CD4-positive, alpha-beta T cell (primary cell): ENCODE results near the gene TREH. TPM values are rescaled to one million over a fixed set of nuclear protein-coding genes. Genes with fewer than 3 reads are reported as not detected.

Source experiments
- ATAC-seq: fragments of 200-7000 bp; cut with Tn5 transposase; one replicate; pipeline ENCODE4 v1.10.0; 2022; ENCODE audit warnings: mild to moderate bottlenecking; ENCODE audit not compliant: poor library complexity
- CTCF ChIA-PET: fragments of 350-600 bp; sonication (Branson Sonifier 250); formaldehyde crosslinking; loops from one replicate; lab custom pipeline; 2021; ENCODE audit warnings: antibody characterized with exemption, inconsistent platforms; lab: Charles Lee
- POLR2A ChIA-PET: fragments of 350-600 bp; sonication (Branson Sonifier 250); formaldehyde crosslinking; loops from one replicate; lab custom pipeline; 2021; ENCODE audit warnings: antibody characterized with exemption, inconsistent platforms; lab: Charles Lee
- DNase-seq, 14 experiments: peaks; one replicate each; pipeline ENCODE4 v3.0.0-alpha.2; 2013 to 2020; ENCODE audit warnings: mixed read lengths in 2 of 14
- H3K27ac ChIP-seq, 2 donors: one replicate each; pipeline versions ENCODE4 v1.5.1 to v1.7.0; 2013; ENCODE audit warnings: low read length in 2 of 2, low read depth in 1 of 2, mild to moderate bottlenecking in 1 of 2
- H3K27me3 ChIP-seq, 2 experiments: 1 replicate in 1 of 2; 2 replicates in 1 of 2; pipeline versions ENCODE4 v1.6.1 to v1.7.0; 2013; ENCODE audit warnings: low read length in 2 of 2, control low read depth in 1 of 2, mild to moderate bottlenecking in 1 of 2, moderate library complexity in 1 of 2; ENCODE audit not compliant: insufficient read depth in 2 of 2, control insufficient read depth in 1 of 2
- H3K36me3 ChIP-seq: one replicate; pipeline ENCODE4 v1.6.1; 2013; ENCODE audit warnings: low read length, control low read depth; ENCODE audit not compliant: insufficient read depth
- H3K4me1 ChIP-seq: one replicate; pipeline ENCODE4 v1.6.1; 2013; ENCODE audit warnings: low read length, control low read depth; ENCODE audit not compliant: insufficient read depth
- H3K4me3 ChIP-seq: one replicate; pipeline ENCODE4 v1.5.1; 2013; ENCODE audit warnings: mild to moderate bottlenecking, low read length, moderate library complexity
- H3K9me3 ChIP-seq, 2 experiments: 1 replicate in 1 of 2; 2 replicates in 1 of 2; pipeline versions ENCODE4 v1.6.1 to v1.7.0; 2013; ENCODE audit warnings: low read length in 2 of 2, mild to moderate bottlenecking in 2 of 2, control low read depth in 1 of 2, moderate library complexity in 1 of 2; ENCODE audit not compliant: control insufficient read depth in 1 of 2, insufficient read depth in 1 of 2
- H3K27ac Mint-ChIP-seq: one replicate; pipeline ENCODE4 v1.8.0; 2020; ENCODE audit warnings: mixed read lengths
- H3K27me3 Mint-ChIP-seq: one replicate; pipeline ENCODE4 v1.8.0; 2021; ENCODE audit warnings: mixed read lengths
- H3K36me3 Mint-ChIP-seq: one replicate; pipeline ENCODE4 v1.8.0; 2021; ENCODE audit warnings: low read depth, mixed read lengths
- H3K4me1 Mint-ChIP-seq: one replicate; pipeline ENCODE4 v1.8.0; 2021; ENCODE audit warnings: low read depth, mixed read lengths
- H3K4me3 Mint-ChIP-seq: one replicate; pipeline ENCODE4 v1.8.0; 2020; ENCODE audit warnings: mild to moderate bottlenecking, mixed read lengths
- H3K9me3 Mint-ChIP-seq: one replicate; pipeline ENCODE4 v1.8.0; 2020; ENCODE audit warnings: mixed read lengths
- intact Hi-C, 2 experiments: fragments of 100-400 bp; cut with DNase I in 1 of 2; cut with micrococcal nuclease in 1 of 2; formaldehyde crosslinking; loops; one replicate each; pipeline versions ENCODE4 v1.15.1 to v1.9.0; 2023 to 2025; cut with DNase I, micrococcal nuclease
- total RNA-seq, 174 experiments: library from RNA in 2 of 174; stranded (reverse) in 2 of 174; gene quantifications; one replicate each; pipeline ENCODE4 v1.2.3 and lab custom pipeline; 2021 to 2026
- TF ChIP-seq, protein P1 (sequence below): fragments of 200-600 bp; IDR thresholded peaks from one replicate; pipeline ENCODE4 v1.8.0; 2022; ENCODE audit warnings: antibody characterized with exemption, mild to moderate bottlenecking

The TREH gene
- total RNA-seq, 2 experiments from 2014 or later: not detected

DNA sequence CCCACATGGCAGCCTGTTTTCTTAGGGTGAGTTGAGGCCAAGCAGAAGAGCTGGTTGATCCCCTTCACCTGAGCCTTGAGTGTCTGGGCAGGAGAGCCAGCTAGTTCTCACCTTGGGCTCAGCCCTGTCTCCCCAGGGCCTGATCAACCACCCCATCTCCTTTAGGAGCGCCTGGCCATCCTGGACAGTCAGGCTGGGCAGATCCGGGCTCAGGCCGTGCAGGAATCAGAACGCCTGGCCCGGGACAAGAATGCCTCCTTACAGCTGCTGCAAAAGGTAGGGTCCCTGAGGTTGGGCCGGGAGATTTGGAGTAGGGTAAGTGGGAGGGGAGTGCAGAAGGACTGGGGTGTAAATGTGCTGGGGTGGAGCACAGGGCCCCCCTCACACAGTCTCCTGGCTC lies 40.7 kb downstream of the TREH start:
- H3K27me3 Mint-ChIP-seq: no peaks in the 10 kb centered on the region
- H3K9me3 ChIP-seq: no peaks in the 10 kb centered on the region
- CTCF ChIA-PET: interaction anchor here (1.2 kb wide), 1 partner anchor 21 kb away, joined by 4 read pairs; no protein-coding TSS in a partner anchor
- H3K36me3 Mint-ChIP-seq: no peaks in the 10 kb centered on the region
- no peak for DNase-seq
- POLR2A ChIA-PET: no interaction called here
- TF ChIP-seq, protein P1, sequence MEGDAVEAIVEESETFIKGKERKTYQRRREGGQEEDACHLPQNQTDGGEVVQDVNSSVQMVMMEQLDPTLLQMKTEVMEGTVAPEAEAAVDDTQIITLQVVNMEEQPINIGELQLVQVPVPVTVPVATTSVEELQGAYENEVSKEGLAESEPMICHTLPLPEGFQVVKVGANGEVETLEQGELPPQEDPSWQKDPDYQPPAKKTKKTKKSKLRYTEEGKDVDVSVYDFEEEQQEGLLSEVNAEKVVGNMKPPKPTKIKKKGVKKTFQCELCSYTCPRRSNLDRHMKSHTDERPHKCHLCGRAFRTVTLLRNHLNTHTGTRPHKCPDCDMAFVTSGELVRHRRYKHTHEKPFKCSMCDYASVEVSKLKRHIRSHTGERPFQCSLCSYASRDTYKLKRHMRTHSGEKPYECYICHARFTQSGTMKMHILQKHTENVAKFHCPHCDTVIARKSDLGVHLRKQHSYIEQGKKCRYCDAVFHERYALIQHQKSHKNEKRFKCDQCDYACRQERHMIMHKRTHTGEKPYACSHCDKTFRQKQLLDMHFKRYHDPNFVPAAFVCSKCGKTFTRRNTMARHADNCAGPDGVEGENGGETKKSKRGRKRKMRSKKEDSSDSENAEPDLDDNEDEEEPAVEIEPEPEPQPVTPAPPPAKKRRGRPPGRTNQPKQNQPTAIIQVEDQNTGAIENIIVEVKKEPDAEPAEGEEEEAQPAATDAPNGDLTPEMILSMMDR: no peak
- H3K36me3 ChIP-seq: no peaks in the 10 kb centered on the region
- H3K4me1 Mint-ChIP-seq: no peaks in the 10 kb centered on the region
- H3K4me3 ChIP-seq: no peak overlapping the region
- H3K27ac Mint-ChIP-seq: no peak overlapping the region
- no peaks in the 10 kb centered on the region for H3K9me3 Mint-ChIP-seq
- no peak overlapping the region for H3K27ac ChIP-seq
- no peak overlapping the region for H3K4me3 Mint-ChIP-seq
- peaks cover 4% of the 10 kb centered on the region for H3K4me1 ChIP-seq
- intact Hi-C loops: no loop called here
- ATAC-seq: no peak
- no peaks in the 10 kb centered on the region for H3K27me3 ChIP-seq

DNA sequence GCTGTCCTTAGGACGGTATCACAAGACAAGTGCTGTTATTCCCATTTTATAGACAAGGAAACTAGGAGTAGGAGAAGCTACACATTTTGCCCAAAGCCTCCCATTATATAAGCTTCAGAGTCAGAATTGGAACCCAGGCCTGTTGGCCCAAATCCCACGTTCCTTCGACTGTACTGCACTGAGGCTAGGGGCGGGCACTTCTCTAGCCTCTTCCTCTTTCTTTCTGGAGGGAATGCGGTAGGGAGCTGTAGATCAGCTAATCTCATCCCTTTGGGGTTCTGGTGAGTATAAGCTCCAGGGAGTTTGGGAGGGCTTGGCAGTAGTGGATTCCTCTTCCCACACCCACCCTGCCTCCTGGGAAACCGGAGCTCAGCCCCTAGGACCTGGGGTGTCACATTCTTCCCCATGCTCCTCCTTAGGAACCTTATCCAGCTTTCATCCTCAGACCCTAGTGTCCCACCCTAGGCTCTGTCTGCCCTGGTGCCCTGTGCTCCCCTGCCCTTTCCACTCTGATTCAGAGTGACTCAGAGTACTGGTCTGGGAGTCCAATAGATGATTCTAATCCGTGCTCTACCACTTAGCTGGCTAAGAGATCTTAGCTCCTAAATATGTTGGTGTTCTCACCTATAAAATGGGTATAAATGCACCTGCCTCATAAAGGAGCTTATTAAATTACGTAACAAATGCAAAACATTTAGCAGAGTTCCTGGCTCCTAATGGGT lies 42.7 kb downstream of the TREH start:
- ATAC-seq (no peak), DNase-seq (no peak)
- Histone ChIP-seq H3K36me3 (no peaks in the 10 kb centered on the region), H3K4me3 (no peak overlapping the region), H3K9me3 (no peaks in the 10 kb centered on the region), H3K27ac (no peak overlapping the region), H3K4me1 (peaks cover 4% of the 10 kb centered on the region), H3K27me3 (no peaks in the 10 kb centered on the region)
- POLR2A ChIA-PET: no interaction called here
- Mint-ChIP-seq H3K27ac (no peak overlapping the region), H3K4me1 (no peaks in the 10 kb centered on the region), H3K36me3 (no peaks in the 10 kb centered on the region), H3K9me3 (no peaks in the 10 kb centered on the region), H3K4me3 (no peak overlapping the region), H3K27me3 (no peaks in the 10 kb centered on the region)
- intact Hi-C loops: no loop called here
- CTCF ChIA-PET: interaction anchor here (0.7 kb wide), 1 partner anchor 56 kb away, joined by 3 read pairs; no protein-coding TSS in a partner anchor
- TF ChIP-seq, protein P1: no peak

DNA sequence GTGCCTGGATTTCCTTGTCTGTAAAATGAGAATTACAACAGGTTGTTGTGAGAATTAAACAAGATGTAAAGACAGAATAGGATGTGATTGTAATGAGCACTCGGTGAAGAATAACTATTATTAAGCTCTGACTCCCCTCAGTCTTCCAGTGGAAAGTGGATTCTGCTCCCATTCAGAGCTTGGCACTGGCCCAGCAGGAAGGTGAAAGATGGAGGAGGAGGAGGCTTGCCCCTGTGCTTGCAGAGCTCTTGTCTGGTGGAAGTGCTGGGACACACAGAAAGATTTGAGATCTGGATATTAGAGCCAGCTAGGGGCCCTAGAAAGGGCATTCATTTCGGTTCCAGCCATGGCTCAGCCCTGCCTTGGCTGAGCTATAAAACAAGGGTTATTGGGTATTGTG lies 43.8 kb downstream of the TREH start:
- Mint-ChIP-seq H3K27ac (no peak overlapping the region), H3K27me3 (no peaks in the 10 kb centered on the region), H3K4me1 (no peaks in the 10 kb centered on the region), H3K36me3 (no peaks in the 10 kb centered on the region), H3K4me3 (no peak overlapping the region), H3K9me3 (no peaks in the 10 kb centered on the region)
- TF ChIP-seq, protein P1: no peak
- Histone ChIP-seq H3K9me3 (no peaks in the 10 kb centered on the region), H3K36me3 (no peaks in the 10 kb centered on the region), H3K4me1 (peaks cover 4% of the 10 kb centered on the region), H3K4me3 (no peak overlapping the region), H3K27ac (no peak overlapping the region), H3K27me3 (no peaks in the 10 kb centered on the region)
- ChIA-PET CTCF (no interaction called here), POLR2A (no interaction called here)
- ATAC-seq: no peak
- no peak for DNase-seq
- intact Hi-C loops: no loop called here
